Neural crest cell (in vitro differentiated cells): ENCODE measurements around the gene METTL14. TPM values are rescaled to one million over a fixed set of nuclear protein-coding genes. Genes with fewer than 3 reads are reported as not detected.

Source experiments
- DNase-seq: peaks from one replicate; pipeline ENCODE4 v3.0.0; 2021; ENCODE audit warnings: low read depth, mixed read lengths, low spot score
- H3K27ac Mint-ChIP-seq: one replicate; pipeline ENCODE4 v1.8.0; 2021; ENCODE audit warnings: mild to moderate bottlenecking, mixed read lengths; ENCODE audit not compliant: unreplicated experiment
- H3K27me3 Mint-ChIP-seq: 2 replicates; pipeline ENCODE4 v1.8.0; 2021; ENCODE audit warnings: low read depth, mild to moderate bottlenecking, mixed read lengths
- H3K36me3 Mint-ChIP-seq: 2 replicates; pipeline ENCODE4 v1.8.0; 2021; ENCODE audit warnings: low read depth, mild to moderate bottlenecking, mixed read lengths
- H3K4me1 Mint-ChIP-seq: 2 replicates; pipeline ENCODE4 v1.8.0; 2021; ENCODE audit warnings: mixed read lengths
- H3K4me3 Mint-ChIP-seq: one replicate; pipeline ENCODE4 v1.8.0; 2021; ENCODE audit warnings: mild to moderate bottlenecking, mixed read lengths
- H3K9me3 Mint-ChIP-seq: 2 replicates; pipeline ENCODE4 v1.8.0; 2021; ENCODE audit warnings: mixed read lengths
- CTCF ChIP-seq: fragments of 200-600 bp; sonication (generic); conservative IDR thresholded peaks from 2 replicates; pipeline ENCODE4 v1.5.0; 2021; ENCODE audit warnings: antibody characterized with exemption, mild to moderate bottlenecking
- total RNA-seq: library from RNA; stranded (reverse); gene quantifications from 2 replicates; pipeline ENCODE4 v1.2.1, GENCODE V29; 2021

METTL14 gene
- total RNA-seq, 1 donor from 2014 or later: 53.6 TPM

GRCh38 chr4:118762730-118763477, 77.7 kb downstream of the METTL14 start:
- no peak overlapping the region for H3K4me3 Mint-ChIP-seq
- H3K36me3 Mint-ChIP-seq: no peaks in the 10 kb centered on the region
- TF ChIP-seq CTCF: no peak
- H3K4me1 Mint-ChIP-seq: no peaks in the 10 kb centered on the region
- no peak for DNase-seq
- H3K27me3 Mint-ChIP-seq: no peaks in the 10 kb centered on the region
- no peak overlapping the region for H3K27ac Mint-ChIP-seq
- H3K9me3 Mint-ChIP-seq: no peaks in the 10 kb centered on the region

Other genes starting within 250 kb of the METTL14 start
- 21.2 and 22.9 TPM in 2 replicates for gene SEC24D, start 150.7 kb downstream of the METTL14 start, total RNA-seq
- gene SYNPO2, start 203.5 kb downstream of the METTL14 start, total RNA-seq: 0.07 and 0.18 TPM in 2 replicates